ENCODE data around the gene CDYL2. TPM values are rescaled to one million over a fixed set of nuclear protein-coding genes. Genes with fewer than 3 reads are reported as not detected.
A peak's percentile ranks its signal among the peaks of the same experiment; 100 is the strongest.

CDYL2 gene
- total RNA-seq, 1 donor from 2014 or later = 2.9 TPM

DNA sequence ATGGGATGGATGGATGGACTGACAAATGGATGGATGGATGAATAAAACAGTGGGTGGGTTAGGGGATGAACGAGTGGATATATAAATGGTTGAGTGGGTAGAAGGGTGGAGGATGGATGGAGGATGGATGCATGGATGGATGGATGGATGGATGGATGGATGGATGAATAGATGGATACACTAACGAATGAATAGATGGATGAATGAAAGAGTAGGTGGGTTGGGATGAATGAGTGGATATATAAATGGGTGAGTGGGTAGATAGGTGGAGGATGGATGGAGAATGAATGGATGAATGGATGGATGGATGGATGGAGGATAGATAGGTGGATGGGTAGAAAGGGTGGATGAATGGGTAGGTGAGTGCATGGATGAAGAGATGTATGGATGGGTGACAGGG, 62.1 kb downstream of the CDYL2 start:
- no peak overlapping the region for H3K4me3 ChIP-seq
- intact Hi-C loops (cut with DNase I) = no loop called here
- no peaks in the 10 kb centered on the region for H3K4me1 ChIP-seq
- no peak overlapping the region for H3K27ac ChIP-seq
- H3K9me3 ChIP-seq = no peaks in the 10 kb centered on the region
- no peaks in the 10 kb centered on the region for H3K36me3 ChIP-seq
- peak in 1 of 2 donors; percentile 16 for DNase-seq (ENCODE audit: extremely low spot score in 2 of 2)
- TF ChIP-seq POLR2A (IDR thresholded peaks at IDR 0.05) = no peak
- no peak for TF ChIP-seq POLR2AphosphoS5 (IDR thresholded peaks at IDR 0.05; ENCODE audit: insufficient read depth in 1 of 2, low read depth in 1 of 2)
- TF ChIP-seq, protein P1, sequence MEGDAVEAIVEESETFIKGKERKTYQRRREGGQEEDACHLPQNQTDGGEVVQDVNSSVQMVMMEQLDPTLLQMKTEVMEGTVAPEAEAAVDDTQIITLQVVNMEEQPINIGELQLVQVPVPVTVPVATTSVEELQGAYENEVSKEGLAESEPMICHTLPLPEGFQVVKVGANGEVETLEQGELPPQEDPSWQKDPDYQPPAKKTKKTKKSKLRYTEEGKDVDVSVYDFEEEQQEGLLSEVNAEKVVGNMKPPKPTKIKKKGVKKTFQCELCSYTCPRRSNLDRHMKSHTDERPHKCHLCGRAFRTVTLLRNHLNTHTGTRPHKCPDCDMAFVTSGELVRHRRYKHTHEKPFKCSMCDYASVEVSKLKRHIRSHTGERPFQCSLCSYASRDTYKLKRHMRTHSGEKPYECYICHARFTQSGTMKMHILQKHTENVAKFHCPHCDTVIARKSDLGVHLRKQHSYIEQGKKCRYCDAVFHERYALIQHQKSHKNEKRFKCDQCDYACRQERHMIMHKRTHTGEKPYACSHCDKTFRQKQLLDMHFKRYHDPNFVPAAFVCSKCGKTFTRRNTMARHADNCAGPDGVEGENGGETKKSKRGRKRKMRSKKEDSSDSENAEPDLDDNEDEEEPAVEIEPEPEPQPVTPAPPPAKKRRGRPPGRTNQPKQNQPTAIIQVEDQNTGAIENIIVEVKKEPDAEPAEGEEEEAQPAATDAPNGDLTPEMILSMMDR (IDR thresholded peaks at IDR 0.05) = no peak
- no peaks in the 10 kb centered on the region for H3K27me3 ChIP-seq

DNA sequence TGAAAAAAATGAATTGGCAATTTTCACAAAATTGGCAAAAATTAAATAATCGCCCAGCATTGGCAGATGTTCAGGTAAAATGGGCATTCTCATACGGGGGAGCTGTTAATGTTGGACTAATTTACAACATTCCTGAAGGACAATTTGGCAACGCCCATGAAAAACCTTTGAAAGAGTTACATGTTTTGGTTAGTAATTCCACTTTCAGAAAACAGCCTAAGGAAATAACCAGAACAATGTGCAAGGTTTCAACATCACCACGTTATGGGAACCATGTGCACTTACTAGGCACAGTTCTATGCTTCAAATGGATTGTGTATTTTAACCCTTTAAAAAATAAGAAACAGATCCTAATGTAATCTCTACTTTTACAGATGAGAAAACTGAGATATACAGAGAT, 62.7 kb downstream of the CDYL2 start:
- no peaks in the 10 kb centered on the region for H3K36me3 ChIP-seq
- no peaks in the 10 kb centered on the region for H3K4me1 ChIP-seq
- DNase-seq (ENCODE audit: extremely low spot score in 2 of 2) = no peak
- H3K4me3 ChIP-seq = no peak overlapping the region
- no peak for TF ChIP-seq POLR2AphosphoS5 (IDR thresholded peaks at IDR 0.05; ENCODE audit: insufficient read depth in 1 of 2, low read depth in 1 of 2)
- TF ChIP-seq POLR2A (IDR thresholded peaks at IDR 0.05) = no peak
- TF ChIP-seq, protein P1 (IDR thresholded peaks at IDR 0.05) = no peak
- H3K9me3 ChIP-seq = no peaks in the 10 kb centered on the region
- no peaks in the 10 kb centered on the region for H3K27me3 ChIP-seq
- H3K27ac ChIP-seq = no peak overlapping the region
- intact Hi-C loops (cut with DNase I) = no loop called here

DNA sequence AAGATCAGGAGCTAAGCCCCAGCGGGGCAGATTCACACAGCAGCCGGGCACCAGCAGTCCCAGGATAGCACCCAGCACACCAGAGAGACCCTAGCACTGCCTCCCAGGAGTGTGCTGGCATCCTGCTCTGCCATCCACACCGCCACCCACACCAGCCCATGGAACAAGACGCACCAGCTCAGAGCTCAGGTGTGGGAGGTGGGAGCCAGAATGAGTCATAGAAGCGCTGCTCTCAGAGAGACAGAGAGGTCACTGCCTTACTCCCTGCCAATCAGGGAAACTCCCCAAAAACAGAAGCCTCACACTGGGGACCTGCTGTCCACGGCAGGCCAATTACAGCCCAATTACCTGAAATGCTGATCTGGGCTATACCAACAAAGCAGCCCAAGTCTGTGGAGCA, 64.9 kb downstream of the CDYL2 start:
- H3K27ac ChIP-seq = no peak overlapping the region
- peak in 1 of 2 donors; percentile 60 for DNase-seq (ENCODE audit: extremely low spot score in 2 of 2)
- H3K27me3 ChIP-seq = no peaks in the 10 kb centered on the region
- H3K4me1 ChIP-seq = no peaks in the 10 kb centered on the region
- no peaks in the 10 kb centered on the region for H3K36me3 ChIP-seq
- intact Hi-C loops (cut with DNase I) = no loop called here
- no peak overlapping the region for H3K4me3 ChIP-seq
- TF ChIP-seq POLR2A (IDR thresholded peaks at IDR 0.05) (no peak), POLR2AphosphoS5 (IDR thresholded peaks at IDR 0.05; ENCODE audit: insufficient read depth in 1 of 2, low read depth in 1 of 2) (no peak)
- TF ChIP-seq, protein P1 (IDR thresholded peaks at IDR 0.05) = no peak
- H3K9me3 ChIP-seq = no peaks in the 10 kb centered on the region

DNA sequence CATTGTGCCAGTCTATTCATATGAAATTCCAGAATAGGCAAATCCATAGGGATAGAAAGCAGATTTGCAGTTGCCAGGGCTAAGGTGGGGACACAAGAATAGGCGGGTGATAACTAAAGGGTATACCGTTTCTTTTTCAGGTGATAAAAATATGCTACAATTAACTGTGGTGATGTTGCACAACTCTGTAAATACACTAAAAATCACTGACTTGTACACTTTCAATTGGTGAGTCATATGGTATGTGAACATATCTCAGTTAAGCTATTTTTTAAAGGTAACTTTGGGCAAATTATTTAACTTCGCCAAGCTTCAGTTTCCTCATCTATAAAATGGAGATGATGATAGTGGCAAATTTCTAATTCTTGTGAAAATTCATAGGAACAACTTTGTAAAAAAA, 65.9 kb downstream of the CDYL2 start:
- no peak overlapping the region for H3K4me3 ChIP-seq
- no peak for DNase-seq (ENCODE audit: extremely low spot score in 2 of 2)
- no peaks in the 10 kb centered on the region for H3K27me3 ChIP-seq
- H3K4me1 ChIP-seq = no peaks in the 10 kb centered on the region
- no peaks in the 10 kb centered on the region for H3K36me3 ChIP-seq
- intact Hi-C loops (cut with DNase I) = no loop called here
- H3K9me3 ChIP-seq = no peaks in the 10 kb centered on the region
- TF ChIP-seq, protein P1 (IDR thresholded peaks at IDR 0.05) = no peak
- no peak overlapping the region for H3K27ac ChIP-seq

DNA sequence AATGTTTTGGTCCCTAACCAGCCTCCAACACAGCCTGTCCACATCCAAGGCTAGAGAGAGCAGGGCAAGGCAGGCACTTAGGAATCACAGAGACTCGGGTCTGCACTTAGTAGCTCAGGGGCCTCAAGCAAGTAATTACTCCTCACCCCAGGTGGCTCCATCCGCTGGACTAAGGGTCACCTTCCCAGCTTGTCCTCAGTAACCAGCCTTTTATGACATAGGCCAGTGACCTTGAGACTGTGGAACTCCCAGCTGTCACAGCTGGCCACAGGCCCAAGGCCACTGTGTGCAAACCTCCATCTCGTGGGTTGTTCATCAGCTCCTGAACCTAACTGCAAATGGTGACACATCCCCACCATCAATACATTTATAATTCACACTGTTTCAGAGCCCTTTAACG, 68.6 kb downstream of the CDYL2 start:
- H3K4me1 ChIP-seq = no peaks in the 10 kb centered on the region
- TF ChIP-seq, protein P1 (IDR thresholded peaks at IDR 0.05) = no peak
- no peak for TF ChIP-seq POLR2A (IDR thresholded peaks at IDR 0.05)
- no peak for TF ChIP-seq POLR2AphosphoS5 (IDR thresholded peaks at IDR 0.05; ENCODE audit: insufficient read depth in 1 of 2, low read depth in 1 of 2)

More for the DNA sequence above, 68.6 kb downstream of the CDYL2 start:
- no peak overlapping the region for H3K4me3 ChIP-seq
- H3K27me3 ChIP-seq = no peaks in the 10 kb centered on the region
- H3K9me3 ChIP-seq = no peaks in the 10 kb centered on the region
- no peaks in the 10 kb centered on the region for H3K36me3 ChIP-seq
- DNase-seq (ENCODE audit: extremely low spot score in 2 of 2) = peak in 1 of 2 donors; percentile 77
- no peak overlapping the region for H3K27ac ChIP-seq
- intact Hi-C loops (cut with DNase I) = no loop called here
